ENCODE measurements around the gene TEKT5.
"Not testable (repeated sequence)": the region's sequence is repeated elsewhere in the genome, so short reads cannot be mapped to it uniquely, and the experiment has no call there.

The TEKT5 gene

GRCh38 chr16:10658943-10659342 is 35.8 kb downstream of the TEKT5 start:
- no peak for DNase-seq (ENCODE audit: low read depth)

DNA sequence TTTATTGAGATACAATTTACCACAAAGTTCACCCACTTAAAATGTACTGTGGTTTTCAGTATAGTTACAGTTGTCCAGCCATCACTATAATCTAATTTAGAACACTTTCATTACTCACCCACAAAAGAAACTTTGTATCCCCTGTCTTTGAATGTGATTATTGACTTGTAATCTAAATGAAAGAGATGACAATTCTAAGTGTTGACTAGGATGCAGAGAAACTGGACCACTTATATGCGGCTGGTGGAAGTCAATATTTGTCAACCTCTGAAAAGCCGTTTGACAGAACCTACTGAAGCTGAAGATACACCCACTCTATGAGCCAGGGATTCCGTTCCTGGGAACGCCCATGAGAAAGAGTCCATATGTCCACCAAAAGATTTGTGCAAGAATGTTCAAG is 36.8 kb downstream of the TEKT5 start:
- no peak for DNase-seq (ENCODE audit: low read depth)

- no peak for DNase-seq (ENCODE audit: low read depth)
Measured at GRCh38 chr16:10656618-10657017, 38.1 kb downstream of the TEKT5 start.

GRCh38 chr16:10655415-10655977 is 39.2 kb downstream of the TEKT5 start:
- no peak for DNase-seq (ENCODE audit: low read depth)

DNA sequence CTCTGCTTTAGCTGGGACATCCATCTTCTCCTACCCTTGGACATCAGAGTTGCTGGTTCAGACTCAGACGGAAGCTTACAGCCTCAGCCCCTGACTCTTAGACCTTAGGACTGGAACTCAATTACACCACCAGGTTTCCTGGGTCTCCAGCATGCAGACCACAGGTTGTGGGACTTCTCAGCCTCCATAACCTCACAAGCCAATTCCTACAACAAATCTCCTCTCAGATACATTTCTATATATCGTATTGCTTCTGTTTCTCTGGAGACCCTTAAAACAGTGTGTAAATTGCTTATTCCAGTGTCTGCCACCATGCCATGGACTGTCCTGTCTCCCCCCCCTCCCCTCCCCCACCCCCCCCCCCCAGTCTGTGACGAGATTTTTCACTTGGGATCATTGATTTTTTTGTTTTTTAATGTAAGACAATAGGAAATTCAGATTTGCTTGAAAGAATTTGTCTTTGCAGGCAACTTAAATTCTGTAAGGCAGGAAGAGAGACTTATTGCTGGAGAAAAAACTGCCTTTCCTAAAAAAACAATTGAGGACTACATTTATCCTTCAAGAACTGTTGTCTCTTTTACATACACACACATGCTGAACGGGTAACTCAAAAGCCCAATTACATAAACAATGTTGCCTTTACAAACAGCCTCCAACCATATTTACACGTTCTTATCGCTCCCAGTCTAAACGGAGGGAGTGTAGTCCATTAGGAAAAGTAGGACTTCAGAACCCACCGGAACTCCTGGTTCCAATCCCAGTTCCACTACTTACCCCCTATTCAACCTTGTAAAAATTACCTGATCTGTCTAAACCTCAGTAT is 39.9 kb downstream of the TEKT5 start:
- no peak for DNase-seq (ENCODE audit: low read depth)

- DNase-seq (ENCODE audit: low read depth): no peak
Measured at GRCh38 chr16:10652730-10653590, 41.8 kb downstream of the TEKT5 start.

DNA sequence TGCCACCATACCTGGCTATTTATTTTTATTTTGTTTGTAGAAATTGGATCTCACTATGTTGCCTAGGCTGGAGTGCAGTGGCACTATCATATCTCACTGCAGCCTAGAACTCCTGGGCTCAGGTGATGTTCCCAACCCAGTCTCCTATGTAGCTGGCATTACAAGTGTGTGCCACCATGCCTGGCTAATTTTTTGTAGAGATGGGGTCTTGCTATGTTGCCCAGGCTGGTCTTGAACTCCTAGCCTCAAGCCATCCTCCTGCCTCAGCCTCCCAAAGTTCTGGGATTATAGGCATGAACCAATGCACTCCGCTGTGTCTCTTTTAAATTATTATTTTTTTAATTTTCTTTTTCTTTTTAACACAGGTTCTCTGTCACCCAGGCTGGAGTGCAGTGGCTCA is 45.6 kb downstream of the TEKT5 start:
- DNase-seq (ENCODE audit: low read depth): not testable (repeated sequence)

- no peak for DNase-seq (ENCODE audit: low read depth)
Measured at GRCh38 chr16:10647721-10648296, 46.9 kb downstream of the TEKT5 start.

GRCh38 chr16:10647264-10647720 is 47.4 kb downstream of the TEKT5 start:
- DNase-seq (ENCODE audit: low read depth): no peak

DNA sequence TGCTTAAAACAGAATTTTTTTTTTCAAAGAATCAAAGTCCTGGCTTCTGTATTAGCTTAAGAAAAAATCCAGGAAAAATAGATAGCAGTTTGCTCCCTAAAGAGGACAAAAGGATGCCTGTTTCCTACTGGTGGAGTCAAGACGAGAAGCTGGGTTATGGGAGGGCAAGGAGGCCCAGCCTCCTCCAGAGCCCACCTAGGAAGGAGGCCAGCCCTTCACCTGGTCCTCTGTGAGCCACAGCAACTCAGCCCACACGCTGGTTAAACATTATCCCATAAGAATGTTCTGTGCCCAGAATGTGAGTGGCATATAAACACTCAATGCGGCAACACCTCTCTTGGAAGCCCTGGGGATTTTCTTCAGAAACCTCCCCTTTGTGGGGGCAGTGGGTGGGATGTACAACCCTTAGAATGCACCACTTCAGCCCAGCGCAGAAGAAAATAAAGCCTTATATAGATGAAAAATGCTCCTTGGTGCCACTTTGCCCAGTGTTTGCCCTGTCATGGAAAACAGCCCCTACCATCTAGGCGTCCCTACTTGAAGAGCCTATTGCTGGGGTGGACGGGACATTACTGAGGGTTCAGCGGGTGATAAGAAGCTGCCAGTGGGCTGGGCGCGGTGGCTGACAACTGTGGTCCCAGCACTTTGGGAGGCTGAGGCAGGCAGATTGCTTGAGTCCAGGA is 48.0 kb downstream of the TEKT5 start:
- no peak for DNase-seq (ENCODE audit: low read depth)

DNA sequence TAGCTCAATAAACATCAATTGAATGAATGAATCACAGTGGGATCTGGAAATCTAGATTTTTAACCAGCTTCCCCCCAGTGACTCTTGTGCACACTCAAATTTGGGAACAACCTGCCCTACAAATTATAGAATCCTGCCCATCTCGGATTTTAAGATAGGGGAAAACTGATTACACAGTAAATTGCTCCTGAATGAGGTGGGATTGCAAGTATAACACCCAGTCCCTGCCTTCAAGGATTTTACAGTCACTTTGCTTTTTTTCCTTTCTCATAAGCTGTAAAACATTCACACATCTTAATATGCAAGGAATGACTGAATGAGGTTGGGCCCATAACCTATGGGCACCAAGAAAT is 48.5 kb downstream of the TEKT5 start:
- no peak for DNase-seq (ENCODE audit: low read depth)

GRCh38 chr16:10644092-10644491 is 50.6 kb downstream of the TEKT5 start:
- no peak for DNase-seq (ENCODE audit: low read depth)

DNA sequence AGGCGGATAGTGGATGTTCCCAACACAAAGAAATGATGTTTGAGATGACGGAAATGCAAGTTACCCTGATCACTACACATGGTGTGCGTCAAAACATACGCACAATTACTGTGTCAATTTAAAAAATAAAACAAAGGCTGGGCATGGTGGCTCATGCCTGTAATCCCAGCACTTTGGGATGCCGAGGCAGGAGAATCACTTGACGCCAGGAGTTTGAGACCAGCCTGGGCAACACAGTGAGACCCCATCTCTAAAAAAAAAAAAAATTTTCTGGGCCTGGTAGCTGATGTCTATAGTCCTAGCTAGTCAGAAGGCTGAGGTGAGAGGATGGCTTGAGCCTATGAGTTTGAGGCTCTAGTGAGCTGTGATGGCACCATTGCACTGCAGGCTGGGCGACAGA is 51.8 kb downstream of the TEKT5 start:
- DNase-seq (ENCODE audit: low read depth): no peak

- no peak for DNase-seq (ENCODE audit: low read depth)
Measured at GRCh38 chr16:10641953-10642949, 52.5 kb downstream of the TEKT5 start.

GRCh38 chr16:10641555-10641952 is 53.2 kb downstream of the TEKT5 start:
- no peak for DNase-seq (ENCODE audit: low read depth)

DNA sequence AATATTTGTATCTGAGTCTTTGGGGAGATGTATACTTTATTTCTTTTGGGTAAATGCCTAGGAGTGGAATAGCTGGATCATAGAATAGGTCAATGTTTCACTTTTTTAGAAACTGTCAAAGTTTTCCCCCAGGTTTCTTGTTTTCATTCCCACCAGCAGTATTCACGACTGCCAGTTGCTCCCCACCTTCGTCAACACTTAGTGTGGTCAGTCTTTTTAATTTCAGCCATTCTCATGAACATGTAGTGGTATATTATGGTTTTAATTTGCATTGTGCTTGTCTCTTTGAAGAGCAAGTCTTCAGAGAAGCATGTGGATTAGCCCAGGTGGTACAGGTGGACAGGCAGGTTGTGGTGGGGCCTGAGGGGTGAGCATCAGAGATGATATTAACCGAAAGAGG is 53.8 kb downstream of the TEKT5 start:
- no peak for DNase-seq (ENCODE audit: low read depth)

- no peak for DNase-seq (ENCODE audit: low read depth)
Measured at GRCh38 chr16:10638101-10638500, 56.6 kb downstream of the TEKT5 start.

DNA sequence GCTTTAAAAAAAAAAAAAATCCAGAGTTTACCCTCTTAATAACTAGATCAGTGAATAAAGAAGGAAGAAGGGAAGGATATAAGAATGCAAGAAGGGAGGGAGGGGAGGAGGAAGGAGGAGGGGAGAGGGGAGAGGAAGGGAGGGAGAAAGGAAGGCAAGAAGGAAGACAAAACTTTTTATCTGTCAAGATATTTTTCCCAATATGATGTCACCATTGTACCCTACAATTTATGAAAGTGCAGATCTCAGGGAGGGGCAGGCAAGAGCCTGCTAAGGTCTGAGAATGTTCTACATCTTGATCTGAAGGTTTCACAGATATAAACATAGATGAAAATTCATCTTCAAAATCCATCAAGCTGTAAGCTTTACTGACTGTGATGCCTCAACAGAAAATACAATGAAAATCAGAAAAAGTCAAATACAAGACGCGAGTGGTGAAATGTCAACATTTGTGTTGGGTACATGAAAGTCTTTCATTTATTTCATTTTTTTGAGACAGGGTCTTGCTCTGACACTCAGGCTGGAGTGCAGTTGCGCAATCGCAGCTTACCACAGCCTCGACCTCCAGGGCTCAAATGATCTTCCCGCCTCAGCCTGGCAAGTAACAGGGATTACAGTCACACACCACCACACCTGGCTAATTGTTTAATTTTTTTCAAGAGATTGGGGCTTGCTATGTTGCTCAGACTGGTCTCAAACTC is 57.2 kb downstream of the TEKT5 start:
- DNase-seq (ENCODE audit: low read depth): no peak

GRCh38 chr16:10635365-10636021 is 59.2 kb downstream of the TEKT5 start:
- DNase-seq (ENCODE audit: low read depth): no peak
